K562 (cell line): ENCODE measurements around the gene PGS1.

Experiments
- ADNP ChIP-seq: fragments of 200-800 bp; sonication (Bioruptor generic); IDR thresholded peaks from 2 replicates; pipeline ENCODE4 v1.6.1; 2016; ENCODE audit warnings: missing genetic modification characterization, missing compliant biosample characterization
- MLX ChIP-seq, 2 experiments: fragments of 450-650 bp in 1 of 2; sonication (generic) in 1 of 2; formaldehyde crosslinking; conservative IDR thresholded peaks; 2 replicates each; pipeline versions ENCODE4 v1.4.0 to v1.8.1; 2020 to 2022; ENCODE audit warnings: mild to moderate bottlenecking in 1 of 2, missing genetic modification reagents in 1 of 2
- POLR2AphosphoS5 ChIP-seq: IDR thresholded peaks from 2 replicates; pipeline ENCODE4 v1.6.1; 2011; ENCODE audit warnings: mild to moderate bottlenecking, low read depth, low read length, moderate library complexity; ENCODE audit not compliant: control insufficient read depth, insufficient read depth
- SMAD2 ChIP-seq: fragments of 150-350 bp; IDR thresholded peaks from 2 replicates; pipeline ENCODE4 v1.6.1; 2014; ENCODE audit warnings: low read depth, mild to moderate bottlenecking, low read length
- SP2 ChIP-seq: IDR thresholded peaks from 2 replicates; pipeline ENCODE4 v1.6.1; 2011; ENCODE audit warnings: mild to moderate bottlenecking, low read depth, low read length, moderate library complexity; ENCODE audit not compliant: poor library complexity, severe bottlenecking; ENCODE audit errors: extremely low read depth
- TAF1 ChIP-seq: IDR thresholded peaks from 2 replicates; pipeline ENCODE4 v1.6.1; 2011; ENCODE audit warnings: mild to moderate bottlenecking, low read length, moderate library complexity; ENCODE audit not compliant: insufficient read depth, control insufficient read depth, severe bottlenecking; ENCODE audit errors: extremely low read depth

- TF ChIP-seq SP2 (no peak), ADNP (tag) (no peak), POLR2AphosphoS5 (no peak), SMAD2 (no peak), MLX (CRISPR knock-in tag; conservative IDR thresholded peaks at IDR 0.05) (no peak), TAF1 (no peak)
Measured at GRCh38 chr17:78423961-78424675, 45.7 kb downstream of the PGS1 start.
